K562 treated with DMSO at 1 percent for 12 hours (cell line): ENCODE measurements around the gene WASHC3. TPM values are rescaled to one million over a fixed set of nuclear protein-coding genes. Genes with fewer than 3 reads are reported as not detected.

ENCODE experiments used
- total RNA-seq: library from RNA; unstranded; fragments of 300-600 nt; gene quantifications from 2 replicates; pipeline ENCODE4 v1.2.3, GENCODE V29; 2022; ENCODE audit not compliant: insufficient read depth

WASHC3 gene
- total RNA-seq: 19.8 and 27.8 TPM in 2 replicates

GRCh38 chr12:102061560-102062418, at the start of gene WASHC3:
WASHC3 (minus strand) TSS chr12:102061991; CDS start chr12:102061962, 29 bp downstream.

Other genes starting within 250 kb of the WASHC3 start
- 6.2 and 24.2 TPM in 2 replicates for gene GNPTAB, start 231.0 kb downstream of the WASHC3 start, total RNA-seq
- gene DRAM1, start 184.4 kb downstream of the WASHC3 start, total RNA-seq: 8.4 and 15.0 TPM in 2 replicates
- gene NUP37, start 58.1 kb upstream of the WASHC3 start, total RNA-seq: 55.7 and 81.1 TPM in 2 replicates
- 11.3 and 24.5 TPM in 2 replicates for gene PARPBP, start 58.2 kb upstream of the WASHC3 start, total RNA-seq
- not detected in 2 replicates for gene PMCH, start 135.8 kb upstream of the WASHC3 start, total RNA-seq